Left ventricle myocardium inferior (tissue), 1 donor: ENCODE measurements around the gene ANKRD13B. TPM values are rescaled to one million over a fixed set of nuclear protein-coding genes. Genes with fewer than 3 reads are reported as not detected.
A peak's percentile ranks its signal among the peaks of the same experiment; 100 is the strongest.

ENCODE experiments used
- DNase-seq: peaks from one replicate; pipeline ENCODE4 v3.0.0-alpha.2; 2020
- H3K27ac ChIP-seq: fragments of 200-600 bp; replicated peaks from 2 replicates; pipeline ENCODE4 v1.8.0; 2021
- H3K27me3 ChIP-seq: fragments of 200-600 bp; 2 replicates; pipeline ENCODE4 v1.8.0; 2021; ENCODE audit warnings: low read depth
- H3K36me3 ChIP-seq: fragments of 200-600 bp; 2 replicates; pipeline ENCODE4 v1.8.0; 2021
- H3K4me1 ChIP-seq: fragments of 200-600 bp; 2 replicates; pipeline ENCODE4 v1.8.0; 2021
- H3K4me3 ChIP-seq: fragments of 200-600 bp; 2 replicates; pipeline ENCODE4 v1.8.0; 2021; ENCODE audit warnings: mild to moderate bottlenecking, moderate library complexity
- H3K9me3 ChIP-seq: fragments of 200-600 bp; replicated peaks from 2 replicates; pipeline ENCODE4 v1.8.0; 2021
- CTCF ChIP-seq: fragments of 200-600 bp; IDR thresholded peaks from 2 replicates; pipeline ENCODE4 v1.8.0; 2021; ENCODE audit warnings: antibody characterized with exemption, mild to moderate bottlenecking, borderline replicate concordance
- intact Hi-C: fragments of 100-400 bp; cut with micrococcal nuclease; formaldehyde crosslinking; loops from one replicate; pipeline ENCODE4 v1.11.0; 2022
- total RNA-seq: library from RNA; stranded (reverse); fragmentation: NEBNext Ultra II Directional; extraction: Animal tissue kit (Norgen Biotek cat#: 25700); gene quantifications from one replicate; pipeline ENCODE4 v1.2.1, GENCODE V29; 2021
- donor health status: DM: no; HTN: yes; CAD: no; lungs with severe emphysema.

Gene ANKRD13B
- total RNA-seq, 1 donor from 2014 or later = 5.9 TPM

- Histone ChIP-seq H3K4me1 (peaks cover 64% of the 10 kb centered on the region), H3K27ac (no peak overlapping the region), H3K36me3 (no peaks in the 10 kb centered on the region), H3K27me3 (no peaks in the 10 kb centered on the region), H3K4me3 (no peak overlapping the region), H3K9me3 (no peaks in the 10 kb centered on the region)
- DNase-seq = no peak
- no peak for TF ChIP-seq CTCF
- intact Hi-C loops = no loop called here
These were observed 2.4 kb downstream of the ANKRD13B start for GRCh38 chr17:29595107-29595942.

DNA sequence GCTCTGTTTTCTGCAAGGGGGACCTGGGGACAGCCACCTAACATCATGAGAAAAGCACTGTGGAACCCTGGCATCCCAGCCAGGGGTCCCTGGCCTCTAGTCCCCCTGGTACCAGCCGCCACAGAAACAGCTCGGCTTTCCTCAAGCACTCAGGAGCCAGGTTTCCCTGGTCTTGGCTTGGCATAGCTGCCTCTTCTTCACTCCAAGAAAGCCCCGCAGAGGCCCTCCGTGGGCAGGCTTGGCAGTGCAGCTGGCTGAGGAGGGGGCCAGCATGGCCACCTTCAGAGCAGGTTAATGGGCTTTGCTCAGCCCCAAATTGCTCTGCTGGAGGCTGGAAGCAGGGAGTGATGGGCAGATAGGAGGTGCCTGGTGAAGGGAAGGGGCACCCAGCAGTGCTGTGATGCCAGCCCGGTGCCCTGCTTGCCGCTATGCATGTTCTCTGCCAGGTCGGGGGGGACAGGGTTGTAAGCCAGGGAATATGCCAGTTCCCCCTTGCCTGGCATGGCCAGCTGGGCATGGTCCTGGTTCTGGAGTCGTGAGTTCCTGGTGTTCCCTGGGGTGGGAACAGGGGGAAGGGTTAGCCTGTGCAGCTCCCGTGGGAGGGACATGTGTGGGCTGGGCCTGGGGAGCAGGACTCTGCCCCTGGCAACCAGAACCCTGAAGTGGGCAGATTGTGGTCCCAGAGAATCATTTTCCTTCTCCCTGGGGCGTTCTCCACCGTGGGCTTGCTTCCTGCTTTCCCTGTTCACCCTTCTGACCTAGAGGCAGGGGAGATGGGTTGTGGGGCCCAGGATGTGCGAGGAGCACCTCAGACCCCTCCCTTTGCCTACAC lies 3.2 kb downstream of the ANKRD13B start:
- Histone ChIP-seq H3K27ac (peak overlapping the region; percentile 25), H3K4me3 (no peak overlapping the region), H3K9me3 (no peaks in the 10 kb centered on the region), H3K4me1 (peaks cover 56% of the 10 kb centered on the region), H3K36me3 (no peaks in the 10 kb centered on the region), H3K27me3 (no peaks in the 10 kb centered on the region)
- no peak for DNase-seq
- TF ChIP-seq CTCF = no peak
- intact Hi-C loops = no loop called here

DNA sequence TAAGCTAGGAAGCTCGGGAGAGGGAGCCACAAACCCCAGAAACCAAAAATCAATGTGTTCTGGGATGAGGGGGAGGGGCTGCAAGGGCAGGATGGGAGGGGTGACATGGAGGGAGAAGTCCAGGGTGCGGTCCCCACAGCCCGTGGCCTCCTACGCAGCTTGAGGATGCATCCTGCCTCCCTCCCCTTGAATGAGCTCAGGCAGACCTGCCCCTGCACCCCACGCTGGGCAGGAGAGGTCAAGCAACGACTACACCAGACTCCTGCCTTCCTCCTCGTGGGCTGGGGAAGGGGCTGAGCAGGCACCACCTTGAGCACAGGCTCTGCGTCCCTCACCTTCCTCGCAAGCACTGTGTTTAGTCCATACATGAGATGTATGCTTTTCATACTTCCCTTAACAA lies 3.9 kb downstream of the ANKRD13B start:
- intact Hi-C loops = no loop called here
- no peak for DNase-seq
- H3K27ac ChIP-seq = peak overlapping the region; percentile 25
- no peaks in the 10 kb centered on the region for H3K9me3 ChIP-seq
- no peaks in the 10 kb centered on the region for H3K27me3 ChIP-seq
- no peak overlapping the region for H3K4me3 ChIP-seq
- peaks cover 49% of the 10 kb centered on the region for H3K4me1 ChIP-seq
- no peak for TF ChIP-seq CTCF
- H3K36me3 ChIP-seq = no peaks in the 10 kb centered on the region

- Histone ChIP-seq H3K9me3 (no peaks in the 10 kb centered on the region), H3K4me1 (peaks cover 42% of the 10 kb centered on the region), H3K27ac (peak overlapping the region; percentile 25), H3K27me3 (no peaks in the 10 kb centered on the region), H3K36me3 (no peaks in the 10 kb centered on the region), H3K4me3 (no peak overlapping the region)
- no peak for TF ChIP-seq CTCF
- no peak for DNase-seq
- intact Hi-C loops = no loop called here
These were observed 4.6 kb downstream of the ANKRD13B start for GRCh38 chr17:29597361-29598172.

GRCh38 chr17:29603109-29603674 lies 10.3 kb downstream of the ANKRD13B start:
- intact Hi-C loops = no loop called here
- Histone ChIP-seq H3K27me3 (no peaks in the 10 kb centered on the region), H3K27ac (no peak overlapping the region), H3K36me3 (no peaks in the 10 kb centered on the region), H3K9me3 (no peaks in the 10 kb centered on the region), H3K4me1 (no peaks in the 10 kb centered on the region), H3K4me3 (no peak overlapping the region)
- TF ChIP-seq CTCF = no peak
- DNase-seq = peak; percentile 16
